Fibroblast of mammary gland (primary cell): ENCODE results near the gene SLC4A1AP.

ENCODE experiments used
- DNase-seq: peaks from one replicate; pipeline ENCODE4 v3.0.0-alpha.2; 2010; ENCODE audit warnings: low read depth
- H3K4me3 ChIP-seq: 2 replicates; pipeline ENCODE4 v1.5.1; 2011; ENCODE audit warnings: low read depth, mild to moderate bottlenecking, low read length, moderate library complexity; ENCODE audit not compliant: control insufficient read depth
- TF ChIP-seq, protein P1 (sequence below): conservative IDR thresholded peaks from 2 replicates; pipeline ENCODE4 v1.5.1; 2011; ENCODE audit warnings: low read depth, low read length, inconsistent platforms; ENCODE audit not compliant: control insufficient read depth, insufficient read depth

SLC4A1AP gene

GRCh38 chr2:27638709-27639108 is 25.0 kb upstream of the SLC4A1AP start:
- TF ChIP-seq, protein P1, sequence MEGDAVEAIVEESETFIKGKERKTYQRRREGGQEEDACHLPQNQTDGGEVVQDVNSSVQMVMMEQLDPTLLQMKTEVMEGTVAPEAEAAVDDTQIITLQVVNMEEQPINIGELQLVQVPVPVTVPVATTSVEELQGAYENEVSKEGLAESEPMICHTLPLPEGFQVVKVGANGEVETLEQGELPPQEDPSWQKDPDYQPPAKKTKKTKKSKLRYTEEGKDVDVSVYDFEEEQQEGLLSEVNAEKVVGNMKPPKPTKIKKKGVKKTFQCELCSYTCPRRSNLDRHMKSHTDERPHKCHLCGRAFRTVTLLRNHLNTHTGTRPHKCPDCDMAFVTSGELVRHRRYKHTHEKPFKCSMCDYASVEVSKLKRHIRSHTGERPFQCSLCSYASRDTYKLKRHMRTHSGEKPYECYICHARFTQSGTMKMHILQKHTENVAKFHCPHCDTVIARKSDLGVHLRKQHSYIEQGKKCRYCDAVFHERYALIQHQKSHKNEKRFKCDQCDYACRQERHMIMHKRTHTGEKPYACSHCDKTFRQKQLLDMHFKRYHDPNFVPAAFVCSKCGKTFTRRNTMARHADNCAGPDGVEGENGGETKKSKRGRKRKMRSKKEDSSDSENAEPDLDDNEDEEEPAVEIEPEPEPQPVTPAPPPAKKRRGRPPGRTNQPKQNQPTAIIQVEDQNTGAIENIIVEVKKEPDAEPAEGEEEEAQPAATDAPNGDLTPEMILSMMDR, result no peak
- H3K4me3 ChIP-seq, result no peak overlapping the region
- peak; percentile 99 for DNase-seq

DNA sequence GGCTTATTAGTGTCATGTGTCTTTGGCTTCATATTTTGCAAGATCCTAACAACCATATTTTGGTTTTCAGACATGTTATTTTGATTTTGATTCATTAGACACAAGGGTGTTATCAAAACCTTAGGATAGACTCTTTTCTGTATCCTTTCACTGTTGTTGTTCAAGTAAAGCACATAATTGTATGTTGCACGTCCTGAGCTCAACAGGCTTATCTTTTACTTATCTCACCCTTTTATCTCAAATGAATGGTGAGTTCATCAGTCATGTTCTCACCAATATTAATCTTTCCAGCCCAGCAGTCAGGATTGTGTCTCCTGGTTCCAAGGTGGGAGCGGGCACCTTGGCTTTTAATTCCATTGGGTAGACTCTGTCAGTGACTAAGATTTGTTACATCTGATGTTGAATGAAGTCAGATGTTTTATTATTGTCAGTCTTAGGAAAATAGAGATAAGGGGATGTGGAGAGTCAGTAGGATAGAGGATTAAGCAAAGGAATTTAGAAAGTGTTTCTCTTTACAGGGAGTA is 22.9 kb upstream of the SLC4A1AP start:
- TF ChIP-seq, protein P1, result no peak
- no peak overlapping the region for H3K4me3 ChIP-seq
- no peak for DNase-seq

- no peak overlapping the region for H3K4me3 ChIP-seq
- DNase-seq, result no peak
- TF ChIP-seq, protein P1, result no peak
Observed at GRCh38 chr2:27645197-27645596, 18.5 kb upstream of the SLC4A1AP start.

DNA sequence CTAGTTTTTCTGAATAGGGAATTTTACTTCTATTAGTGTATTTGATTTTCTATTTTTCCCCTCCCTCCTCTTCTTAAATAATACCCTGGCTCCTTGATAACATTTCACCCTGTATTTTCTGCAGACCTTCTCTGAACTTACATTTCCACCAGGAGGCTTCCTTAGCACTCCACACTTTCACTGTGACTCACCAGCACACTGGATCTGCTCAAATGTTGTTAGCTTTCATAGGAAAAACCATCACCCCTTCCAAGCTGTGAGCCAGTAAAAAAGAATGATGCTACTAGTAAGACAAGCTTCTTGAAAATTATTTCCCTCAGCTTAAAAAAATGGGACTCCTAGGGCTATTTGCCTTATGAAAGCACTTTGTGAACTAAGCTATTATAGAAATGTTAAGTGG is 16.4 kb upstream of the SLC4A1AP start:
- no peak overlapping the region for H3K4me3 ChIP-seq

DNA sequence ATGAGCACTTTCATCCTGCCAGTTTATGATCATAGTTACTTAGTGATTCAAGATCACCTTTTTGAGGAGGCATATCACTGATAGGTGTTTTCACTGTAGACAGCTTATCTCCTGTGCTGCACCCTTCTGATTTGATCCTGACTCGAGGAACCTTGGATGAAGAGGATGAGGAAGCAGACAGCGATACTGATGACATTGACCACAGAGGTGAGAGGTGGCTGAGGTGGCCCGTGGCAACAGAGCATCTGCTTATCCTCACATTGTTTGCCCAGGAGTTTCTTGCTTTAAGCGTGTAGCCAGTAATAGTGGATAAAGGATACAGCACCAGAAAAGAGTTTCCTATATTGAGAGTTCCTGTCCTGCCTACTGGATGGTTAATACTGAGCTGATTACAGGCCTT is 16.0 kb upstream of the SLC4A1AP start:
- H3K4me3 ChIP-seq, result no peak overlapping the region
- DNase-seq, result no peak
- TF ChIP-seq, protein P1, result no peak

More for the DNA sequence above, 16.4 kb upstream of the SLC4A1AP start:
- peak; percentile 46 for DNase-seq
- TF ChIP-seq, protein P1, result no peak

DNA sequence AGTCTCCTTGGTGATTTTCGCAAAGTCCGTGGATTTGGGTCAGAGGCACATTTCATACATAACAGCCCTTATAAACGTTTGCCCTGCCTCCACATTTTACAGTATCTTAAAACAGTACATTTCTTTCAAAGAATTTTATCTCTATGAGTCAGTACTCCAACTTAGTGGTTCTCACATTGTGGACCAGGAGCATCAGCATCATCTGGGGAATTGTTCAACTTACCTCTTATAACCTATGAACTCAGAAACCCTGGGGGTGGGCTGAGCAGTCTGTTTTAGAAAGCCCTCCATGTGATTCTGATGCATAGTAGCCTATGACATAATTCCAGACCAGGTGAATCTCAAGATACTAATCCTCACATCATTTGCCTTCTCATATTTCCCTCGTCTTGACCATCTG is 12.6 kb upstream of the SLC4A1AP start:
- TF ChIP-seq, protein P1, result no peak
- peak; percentile 7 for DNase-seq
- H3K4me3 ChIP-seq, result no peak overlapping the region

DNA sequence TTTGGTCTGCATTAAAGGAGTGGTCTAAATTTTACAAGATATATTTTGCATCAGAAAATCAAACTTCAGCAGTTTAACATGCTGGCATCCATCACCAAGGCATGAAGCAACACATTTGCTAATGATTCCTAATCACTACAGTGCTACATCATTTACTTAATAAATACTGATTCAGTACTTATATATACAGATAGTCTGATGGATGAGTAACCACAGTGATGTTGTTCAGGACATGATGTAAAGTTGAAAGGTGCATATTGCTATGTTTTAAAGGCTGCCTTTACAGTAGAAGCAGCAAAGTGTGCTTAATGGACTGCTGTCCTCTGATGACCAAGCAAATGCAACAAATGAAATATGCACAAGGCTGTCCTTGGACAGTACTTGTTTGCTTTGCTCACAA is 11.3 kb upstream of the SLC4A1AP start:
- DNase-seq, result no peak
- no peak overlapping the region for H3K4me3 ChIP-seq
- TF ChIP-seq, protein P1, result no peak
